ENCODE data around the gene FERMT3.

The FERMT3 gene

DNA sequence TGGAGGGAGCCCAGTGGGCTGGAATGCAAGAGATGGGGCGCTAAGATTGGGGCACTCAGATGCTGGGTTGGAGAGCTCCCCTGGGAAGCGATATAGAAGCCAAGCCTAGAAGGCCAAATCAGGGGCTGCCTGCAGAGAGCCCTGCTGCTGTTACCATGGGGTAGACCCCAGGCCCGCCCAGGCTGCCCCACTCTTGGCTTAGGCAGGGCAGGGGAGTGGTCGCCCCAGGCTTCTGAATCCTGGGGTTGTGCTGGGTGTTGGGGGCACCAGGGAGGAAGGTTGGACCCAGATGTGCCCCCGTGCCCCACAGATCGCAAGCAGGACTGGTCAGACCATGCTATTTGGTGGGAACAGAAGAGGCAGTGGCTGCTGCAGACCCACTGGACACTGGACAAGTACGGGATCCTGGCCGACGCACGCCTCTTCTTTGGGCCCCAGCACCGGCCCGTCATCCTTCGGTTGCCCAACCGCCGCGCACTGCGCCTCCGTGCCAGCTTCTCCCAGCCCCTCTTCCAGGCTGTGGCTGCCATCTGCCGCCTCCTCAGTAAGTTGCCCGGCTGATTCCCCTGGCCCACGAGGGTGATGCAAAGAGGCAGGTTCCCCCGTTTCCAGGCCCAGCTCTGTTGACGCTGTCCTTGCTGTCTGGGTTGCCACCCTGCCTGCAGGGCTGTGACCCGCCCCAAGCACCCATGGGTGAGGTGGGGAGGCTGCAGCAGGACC, 3.9 kb downstream of the FERMT3 start:
- Histone ChIP-seq H3K4me1 (ENCODE audit: control insufficient read depth, low read length) (peaks cover 97% of the 10 kb centered on the region), H4K20me1 (ENCODE audit: control insufficient read depth, insufficient read depth, low read depth, low read length) (no peaks in the 10 kb centered on the region; the same call in 1 of the 2 replicates), H3K9me3 (ENCODE audit: control insufficient read depth, insufficient read depth, low read length) (no peaks in the 10 kb centered on the region), H3K4me3 (ENCODE audit: low read length) (no peak overlapping the region), H3F3A (ENCODE audit: control insufficient read depth, insufficient read depth) (peaks cover 29% of the 10 kb centered on the region), H3K79me2 (ENCODE audit: control insufficient read depth, low read length) (peaks cover 47% of the 10 kb centered on the region), H3K36me3 (ENCODE audit: control insufficient read depth, low read length) (peaks cover 82% of the 10 kb centered on the region), H3K9me2 (replicated peaks; ENCODE audit: control insufficient read depth, low read length) (no peaks in the 10 kb centered on the region), H3K27ac (ENCODE audit: low read depth, low read length) (no peak overlapping the region), H3K27me3 (ENCODE audit: control insufficient read depth, low read length) (no peaks in the 10 kb centered on the region), H3K4me2 (ENCODE audit: low read length) (peak overlapping the region; percentile 14; the same call in 1 of the 2 replicates)
- TF ChIP-seq EZH2phosphoT487 (IDR thresholded peaks at IDR 0.05; ENCODE audit: borderline replicate concordance, low read length), result no peak
- TF ChIP-seq, protein P1, sequence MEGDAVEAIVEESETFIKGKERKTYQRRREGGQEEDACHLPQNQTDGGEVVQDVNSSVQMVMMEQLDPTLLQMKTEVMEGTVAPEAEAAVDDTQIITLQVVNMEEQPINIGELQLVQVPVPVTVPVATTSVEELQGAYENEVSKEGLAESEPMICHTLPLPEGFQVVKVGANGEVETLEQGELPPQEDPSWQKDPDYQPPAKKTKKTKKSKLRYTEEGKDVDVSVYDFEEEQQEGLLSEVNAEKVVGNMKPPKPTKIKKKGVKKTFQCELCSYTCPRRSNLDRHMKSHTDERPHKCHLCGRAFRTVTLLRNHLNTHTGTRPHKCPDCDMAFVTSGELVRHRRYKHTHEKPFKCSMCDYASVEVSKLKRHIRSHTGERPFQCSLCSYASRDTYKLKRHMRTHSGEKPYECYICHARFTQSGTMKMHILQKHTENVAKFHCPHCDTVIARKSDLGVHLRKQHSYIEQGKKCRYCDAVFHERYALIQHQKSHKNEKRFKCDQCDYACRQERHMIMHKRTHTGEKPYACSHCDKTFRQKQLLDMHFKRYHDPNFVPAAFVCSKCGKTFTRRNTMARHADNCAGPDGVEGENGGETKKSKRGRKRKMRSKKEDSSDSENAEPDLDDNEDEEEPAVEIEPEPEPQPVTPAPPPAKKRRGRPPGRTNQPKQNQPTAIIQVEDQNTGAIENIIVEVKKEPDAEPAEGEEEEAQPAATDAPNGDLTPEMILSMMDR (IDR thresholded peaks at IDR 0.05; ENCODE audit: low read depth, low read length, poor library complexity, severe bottlenecking), result no peak

DNA sequence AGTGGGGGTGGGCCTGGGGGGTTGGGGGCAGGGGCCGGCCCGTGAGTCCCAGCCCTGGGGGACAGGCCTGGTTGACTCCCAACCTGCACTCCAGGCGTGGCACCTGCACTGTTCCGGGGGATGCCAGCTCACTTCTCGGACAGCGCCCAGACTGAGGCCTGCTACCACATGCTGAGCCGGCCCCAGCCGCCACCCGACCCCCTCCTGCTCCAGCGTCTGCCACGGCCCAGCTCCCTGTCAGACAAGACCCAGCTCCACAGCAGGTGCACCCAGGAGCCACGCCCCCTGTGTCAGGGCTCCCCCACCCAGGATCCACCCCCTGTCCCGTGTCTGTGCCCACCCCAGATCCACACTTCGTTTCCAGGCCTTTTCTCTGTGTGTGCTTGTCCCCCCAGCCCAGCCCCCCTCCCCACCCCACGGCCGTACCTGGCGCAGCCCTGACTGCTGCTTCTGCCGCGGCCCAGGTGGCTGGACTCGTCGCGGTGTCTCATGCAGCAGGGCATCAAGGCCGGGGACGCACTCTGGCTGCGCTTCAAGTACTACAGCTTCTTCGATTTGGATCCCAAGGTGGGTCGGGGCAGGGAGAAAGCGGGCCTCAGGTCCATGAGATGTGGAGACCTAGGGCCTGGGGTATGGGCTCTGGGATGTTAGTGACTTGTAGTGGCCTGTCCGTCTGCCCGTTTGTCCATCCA, 4.8 kb downstream of the FERMT3 start:
- peaks cover 96% of the 10 kb centered on the region for H3K4me1 ChIP-seq (ENCODE audit: control insufficient read depth, low read length)
- no peaks in the 10 kb centered on the region; the same call in 1 of the 2 replicates for H4K20me1 ChIP-seq (ENCODE audit: control insufficient read depth, insufficient read depth, low read depth, low read length)
- H3K9me2 ChIP-seq (replicated peaks; ENCODE audit: control insufficient read depth, low read length), result no peaks in the 10 kb centered on the region
- peak overlapping the region; percentile 15; the same call in 1 of the 2 replicates for H3K4me2 ChIP-seq (ENCODE audit: low read length)
- H3K36me3 ChIP-seq (ENCODE audit: control insufficient read depth, low read length), result peaks cover 82% of the 10 kb centered on the region
- no peak overlapping the region for H3K4me3 ChIP-seq (ENCODE audit: low read length)
- no peaks in the 10 kb centered on the region for H3K27me3 ChIP-seq (ENCODE audit: control insufficient read depth, low read length)
- no peaks in the 10 kb centered on the region for H3K9me3 ChIP-seq (ENCODE audit: control insufficient read depth, insufficient read depth, low read length)
- no peak overlapping the region for H3K27ac ChIP-seq (ENCODE audit: low read depth, low read length)
- H3F3A ChIP-seq (ENCODE audit: control insufficient read depth, insufficient read depth), result peaks cover 22% of the 10 kb centered on the region
- TF ChIP-seq, protein P1 (IDR thresholded peaks at IDR 0.05; ENCODE audit: low read depth, low read length, poor library complexity, severe bottlenecking), result no peak
- TF ChIP-seq EZH2phosphoT487 (IDR thresholded peaks at IDR 0.05; ENCODE audit: borderline replicate concordance, low read length), result no peak
- H3K79me2 ChIP-seq (ENCODE audit: control insufficient read depth, low read length), result peaks cover 47% of the 10 kb centered on the region

DNA sequence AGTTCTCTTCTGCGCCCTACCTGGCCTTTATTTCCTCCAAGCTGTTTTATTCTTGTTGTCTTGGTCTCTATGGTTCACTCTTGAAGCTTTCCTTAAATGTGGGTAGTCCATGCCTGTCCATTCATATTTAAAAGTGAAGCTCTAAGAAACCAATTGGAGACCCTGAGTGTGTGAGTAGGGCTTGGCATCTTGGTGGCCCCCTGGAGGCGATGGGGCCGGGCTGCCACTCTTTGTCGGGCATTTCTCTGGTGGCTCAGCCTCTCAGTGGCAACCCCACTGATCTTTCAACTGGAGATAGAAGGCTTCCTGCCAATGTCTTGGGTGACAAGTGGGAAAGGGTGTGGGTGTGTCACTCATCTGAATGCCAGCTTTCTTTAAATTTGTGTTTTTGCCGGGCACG, 10.4 kb downstream of the FERMT3 start:
- peaks cover 71% of the 10 kb centered on the region for H3K36me3 ChIP-seq (ENCODE audit: control insufficient read depth, low read length)
- H3K27ac ChIP-seq (ENCODE audit: low read depth, low read length), result peak overlapping the region; percentile 29; the same call in 1 of the 2 replicates
- peaks cover 8% of the 10 kb centered on the region for H3K79me2 ChIP-seq (ENCODE audit: control insufficient read depth, low read length)
- peaks cover 22% of the 10 kb centered on the region for H3F3A ChIP-seq (ENCODE audit: control insufficient read depth, insufficient read depth)
- no peak overlapping the region for H3K4me2 ChIP-seq (ENCODE audit: low read length)
- no peaks in the 10 kb centered on the region for H3K27me3 ChIP-seq (ENCODE audit: control insufficient read depth, low read length)
- H3K4me3 ChIP-seq (ENCODE audit: low read length), result no peak overlapping the region
- peaks cover 52% of the 10 kb centered on the region for H3K4me1 ChIP-seq (ENCODE audit: control insufficient read depth, low read length)
- no peaks in the 10 kb centered on the region for H3K9me3 ChIP-seq (ENCODE audit: control insufficient read depth, insufficient read depth, low read length)
- no peaks in the 10 kb centered on the region for H3K9me2 ChIP-seq (replicated peaks; ENCODE audit: control insufficient read depth, low read length)
- no peak for TF ChIP-seq EZH2phosphoT487 (IDR thresholded peaks at IDR 0.05; ENCODE audit: borderline replicate concordance, low read length)
- TF ChIP-seq, protein P1 (IDR thresholded peaks at IDR 0.05; ENCODE audit: low read depth, low read length, poor library complexity, severe bottlenecking), result peak; percentile 29
- no peaks in the 10 kb centered on the region for H4K20me1 ChIP-seq (ENCODE audit: control insufficient read depth, insufficient read depth, low read depth, low read length)
